ENCODE data around the gene UBQLN3.

Gene UBQLN3

DNA sequence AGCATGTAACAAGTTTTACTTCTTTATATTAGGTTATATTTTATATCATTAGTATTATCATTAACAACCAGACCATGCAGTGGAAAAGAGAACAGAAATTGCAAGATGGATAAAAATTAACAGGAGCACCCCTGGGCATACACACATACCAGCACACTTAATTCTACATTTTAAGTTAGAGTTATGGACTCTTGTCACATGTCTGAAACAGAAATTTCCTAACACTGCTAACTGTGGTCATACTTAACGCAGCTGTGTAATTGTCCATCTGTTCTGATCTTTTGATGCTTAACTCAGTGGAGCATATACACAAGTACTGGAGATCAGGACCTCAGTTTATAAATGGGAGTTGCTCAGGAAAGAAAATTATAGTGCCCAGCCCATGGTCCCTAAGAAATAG, 38.2 kb upstream of the UBQLN3 start:
- H2AFZ ChIP-seq (ENCODE audit: low read depth, low read length) = no peak overlapping the region
- no peaks in the 10 kb centered on the region for H4K20me1 ChIP-seq (ENCODE audit: insufficient read depth, low read length)
- no peaks in the 10 kb centered on the region for H3K36me3 ChIP-seq (ENCODE audit: insufficient read depth, low read length)
- no peak overlapping the region for H3K4me2 ChIP-seq (ENCODE audit: insufficient read depth, low read length)
- H3K4me3 ChIP-seq (ENCODE audit: low read depth in 1 of 2, low read length in 2 of 2) = no peak overlapping the region
- H3K4me1 ChIP-seq (ENCODE audit: insufficient read depth, low read length) = no peaks in the 10 kb centered on the region
- no peak overlapping the region for H3K9ac ChIP-seq (ENCODE audit: low read depth, low read length)
- no peaks in the 10 kb centered on the region for H3K9me3 ChIP-seq (ENCODE audit: insufficient read depth, low read length, severe bottlenecking)
- ATAC-seq (ENCODE audit: insufficient read depth, low read depth) = no peak
- peaks cover 3% of the 10 kb centered on the region for H3K27me3 ChIP-seq (ENCODE audit: insufficient read depth, low read length, poor library complexity)
- no peak overlapping the region for H3K27ac ChIP-seq (ENCODE audit: low read length)
- no peak for DNase-seq
- TF ChIP-seq, protein P1, sequence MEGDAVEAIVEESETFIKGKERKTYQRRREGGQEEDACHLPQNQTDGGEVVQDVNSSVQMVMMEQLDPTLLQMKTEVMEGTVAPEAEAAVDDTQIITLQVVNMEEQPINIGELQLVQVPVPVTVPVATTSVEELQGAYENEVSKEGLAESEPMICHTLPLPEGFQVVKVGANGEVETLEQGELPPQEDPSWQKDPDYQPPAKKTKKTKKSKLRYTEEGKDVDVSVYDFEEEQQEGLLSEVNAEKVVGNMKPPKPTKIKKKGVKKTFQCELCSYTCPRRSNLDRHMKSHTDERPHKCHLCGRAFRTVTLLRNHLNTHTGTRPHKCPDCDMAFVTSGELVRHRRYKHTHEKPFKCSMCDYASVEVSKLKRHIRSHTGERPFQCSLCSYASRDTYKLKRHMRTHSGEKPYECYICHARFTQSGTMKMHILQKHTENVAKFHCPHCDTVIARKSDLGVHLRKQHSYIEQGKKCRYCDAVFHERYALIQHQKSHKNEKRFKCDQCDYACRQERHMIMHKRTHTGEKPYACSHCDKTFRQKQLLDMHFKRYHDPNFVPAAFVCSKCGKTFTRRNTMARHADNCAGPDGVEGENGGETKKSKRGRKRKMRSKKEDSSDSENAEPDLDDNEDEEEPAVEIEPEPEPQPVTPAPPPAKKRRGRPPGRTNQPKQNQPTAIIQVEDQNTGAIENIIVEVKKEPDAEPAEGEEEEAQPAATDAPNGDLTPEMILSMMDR (IDR thresholded peaks at IDR 0.05; ENCODE audit: borderline replicate concordance, extremely low read depth, low read length, poor library complexity, severe bottlenecking) = no peak
- TF ChIP-seq EZH2 (IDR thresholded peaks at IDR 0.05; ENCODE audit: borderline replicate concordance, low read depth, low read length, severe bottlenecking) = no peak
- no peaks in the 10 kb centered on the region for H3K79me2 ChIP-seq (ENCODE audit: insufficient read depth, low read length)

DNA sequence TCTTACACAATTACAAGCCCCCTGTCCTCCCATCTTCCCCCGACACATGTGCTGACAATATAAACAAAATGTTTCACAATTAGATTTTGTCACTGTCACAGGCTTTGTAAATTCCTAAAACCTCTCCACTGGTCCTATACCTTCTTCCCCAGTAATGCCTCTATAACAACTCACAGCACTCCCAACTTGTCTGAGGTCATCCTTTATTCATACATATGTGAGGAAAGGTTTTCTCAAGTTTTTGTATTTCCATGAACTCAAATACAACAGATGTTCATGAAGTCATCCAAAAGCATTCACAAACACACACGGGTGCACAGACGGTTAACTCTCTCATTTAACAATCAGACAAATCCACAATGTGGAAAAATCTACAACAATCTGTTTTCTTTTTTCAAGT, 36.7 kb upstream of the UBQLN3 start:
- no peak overlapping the region for H3K4me3 ChIP-seq (ENCODE audit: low read depth in 1 of 2, low read length in 2 of 2)
- no peak overlapping the region for H2AFZ ChIP-seq (ENCODE audit: low read depth, low read length)
- TF ChIP-seq, protein P1 (IDR thresholded peaks at IDR 0.05; ENCODE audit: borderline replicate concordance, extremely low read depth, low read length, poor library complexity, severe bottlenecking) = no peak
- no peak for TF ChIP-seq EZH2 (IDR thresholded peaks at IDR 0.05; ENCODE audit: borderline replicate concordance, low read depth, low read length, severe bottlenecking)
- peaks cover 2% of the 10 kb centered on the region for H3K27me3 ChIP-seq (ENCODE audit: insufficient read depth, low read length, poor library complexity)
- H3K9ac ChIP-seq (ENCODE audit: low read depth, low read length) = no peak overlapping the region
- no peaks in the 10 kb centered on the region for H4K20me1 ChIP-seq (ENCODE audit: insufficient read depth, low read length)
- H3K79me2 ChIP-seq (ENCODE audit: insufficient read depth, low read length) = no peaks in the 10 kb centered on the region
- H3K36me3 ChIP-seq (ENCODE audit: insufficient read depth, low read length) = no peaks in the 10 kb centered on the region
- DNase-seq = no peak
- no peaks in the 10 kb centered on the region for H3K4me1 ChIP-seq (ENCODE audit: insufficient read depth, low read length)
- no peak overlapping the region for H3K27ac ChIP-seq (ENCODE audit: low read length)
- no peak for ATAC-seq (ENCODE audit: insufficient read depth, low read depth)
- no peaks in the 10 kb centered on the region for H3K9me3 ChIP-seq (ENCODE audit: insufficient read depth, low read length, severe bottlenecking)
- H3K4me2 ChIP-seq (ENCODE audit: insufficient read depth, low read length) = no peak overlapping the region

DNA sequence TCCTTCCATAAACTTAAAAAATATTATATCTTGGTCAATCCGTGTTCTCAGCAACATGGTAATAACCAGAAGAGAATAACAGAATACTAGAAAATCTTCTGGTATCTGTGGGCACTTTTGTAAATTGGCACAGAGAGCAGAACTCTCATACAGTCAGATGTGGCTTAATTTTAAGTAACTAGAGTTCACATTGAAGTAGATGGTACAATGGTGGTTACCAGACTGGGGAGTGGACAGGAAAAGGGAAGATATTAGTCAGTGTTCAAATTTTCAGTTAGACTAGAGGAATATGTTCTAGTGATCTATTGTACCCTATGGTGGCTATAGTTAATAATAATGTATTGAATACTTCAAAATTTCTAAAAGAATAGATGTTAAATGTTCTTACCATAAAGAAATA, 31.7 kb upstream of the UBQLN3 start:
- ATAC-seq (ENCODE audit: insufficient read depth, low read depth) (no peak), DNase-seq (no peak)
- Histone ChIP-seq H3K27me3 (ENCODE audit: insufficient read depth, low read length, poor library complexity) (peaks cover 2% of the 10 kb centered on the region), H2AFZ (ENCODE audit: low read depth, low read length) (no peak overlapping the region), H4K20me1 (ENCODE audit: insufficient read depth, low read length) (no peaks in the 10 kb centered on the region), H3K27ac (ENCODE audit: low read length) (no peak overlapping the region), H3K4me3 (ENCODE audit: low read depth in 1 of 2, low read length in 2 of 2) (no peak overlapping the region), H3K79me2 (ENCODE audit: insufficient read depth, low read length) (no peaks in the 10 kb centered on the region), H3K36me3 (ENCODE audit: insufficient read depth, low read length) (no peaks in the 10 kb centered on the region), H3K9me3 (ENCODE audit: insufficient read depth, low read length, severe bottlenecking) (no peaks in the 10 kb centered on the region), H3K9ac (ENCODE audit: low read depth, low read length) (no peak overlapping the region), H3K4me1 (ENCODE audit: insufficient read depth, low read length) (no peaks in the 10 kb centered on the region), H3K4me2 (ENCODE audit: insufficient read depth, low read length) (no peak overlapping the region)
- TF ChIP-seq, protein P1 (IDR thresholded peaks at IDR 0.05; ENCODE audit: borderline replicate concordance, extremely low read depth, low read length, poor library complexity, severe bottlenecking) = no peak
- no peak for TF ChIP-seq EZH2 (IDR thresholded peaks at IDR 0.05; ENCODE audit: borderline replicate concordance, low read depth, low read length, severe bottlenecking)

DNA sequence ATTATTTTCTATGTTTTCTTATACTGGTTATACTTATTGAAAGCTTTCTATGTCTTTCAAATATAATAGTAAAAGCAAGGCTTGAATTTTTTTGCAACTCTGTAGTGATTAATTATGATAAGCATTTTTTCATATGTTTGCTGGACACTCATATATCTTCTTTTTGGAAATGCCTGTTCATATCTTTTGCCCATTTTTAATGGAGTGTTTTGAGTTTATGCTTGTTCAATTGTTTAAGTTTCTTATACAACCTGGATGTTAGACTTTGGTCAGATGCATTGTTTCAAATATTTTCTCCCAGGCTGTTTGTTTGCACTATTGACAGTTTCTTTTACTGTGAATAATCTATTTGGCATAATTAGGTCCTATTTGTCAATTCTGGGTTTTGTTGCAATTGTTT, 26.7 kb upstream of the UBQLN3 start:
- Histone ChIP-seq H3K79me2 (ENCODE audit: insufficient read depth, low read length) (no peaks in the 10 kb centered on the region), H3K4me2 (ENCODE audit: insufficient read depth, low read length) (no peak overlapping the region), H2AFZ (ENCODE audit: low read depth, low read length) (no peak overlapping the region), H3K4me3 (ENCODE audit: low read depth in 1 of 2, low read length in 2 of 2) (no peak overlapping the region), H3K27ac (ENCODE audit: low read length) (no peak overlapping the region), H3K36me3 (ENCODE audit: insufficient read depth, low read length) (no peaks in the 10 kb centered on the region), H3K9me3 (ENCODE audit: insufficient read depth, low read length, severe bottlenecking) (no peaks in the 10 kb centered on the region), H3K9ac (ENCODE audit: low read depth, low read length) (no peak overlapping the region), H3K4me1 (ENCODE audit: insufficient read depth, low read length) (no peaks in the 10 kb centered on the region), H3K27me3 (ENCODE audit: insufficient read depth, low read length, poor library complexity) (peaks cover 2% of the 10 kb centered on the region), H4K20me1 (ENCODE audit: insufficient read depth, low read length) (no peaks in the 10 kb centered on the region)
- ATAC-seq (ENCODE audit: insufficient read depth, low read depth) = no peak
- no peak for DNase-seq
- TF ChIP-seq EZH2 (IDR thresholded peaks at IDR 0.05; ENCODE audit: borderline replicate concordance, low read depth, low read length, severe bottlenecking) = no peak
- TF ChIP-seq, protein P1 (IDR thresholded peaks at IDR 0.05; ENCODE audit: borderline replicate concordance, extremely low read depth, low read length, poor library complexity, severe bottlenecking) = no peak
